Measurements from ENCODE around the gene PYDC1. TPM values are rescaled to one million over a fixed set of nuclear protein-coding genes. Genes with fewer than 3 reads are reported as not detected.

Gene PYDC1
- polyA plus RNA-seq, 2 of the 4 experiments (the other 2 are of a cell fraction): not detected

GRCh38 chr16:31189412-31189778 lies 27.5 kb downstream of the PYDC1 start (continued):
- TF ChIP-seq E2F6 (IDR thresholded peaks at IDR 0.05; ENCODE audit: borderline replicate concordance, low read depth): no peak
- TF ChIP-seq RAD21 (conservative IDR thresholded peaks at IDR 0.05 in 1 of 2, IDR thresholded peaks at IDR 0.05 in 1 of 2): no peak
- TF ChIP-seq ESRRA (IDR thresholded peaks at IDR 0.05; ENCODE audit: borderline replicate concordance, low read length): no peak
- TF ChIP-seq MAFK (IDR thresholded peaks at IDR 0.05; ENCODE audit: partially characterized antibody): no peak
- no peak for TF ChIP-seq ZNF302 (CRISPR knock-in tag; IDR thresholded peaks at IDR 0.05)
- TF ChIP-seq HOXB5 (CRISPR knock-in tag; IDR thresholded peaks at IDR 0.05): no peak
- TF ChIP-seq CHD2 (IDR thresholded peaks at IDR 0.05; ENCODE audit: low read length, partially characterized antibody): no peak
- peak; percentile 55 for TF ChIP-seq FOSB (CRISPR knock-in tag; IDR thresholded peaks at IDR 0.05)
- no peak for TF ChIP-seq ATOH8 (CRISPR knock-in tag; IDR thresholded peaks at IDR 0.05; ENCODE audit: low read depth)
- TF ChIP-seq FOSL2 (IDR thresholded peaks at IDR 0.05): no peak
- TF ChIP-seq FOSL2 (CRISPR knock-in tag; IDR thresholded peaks at IDR 0.05): no peak
- no peak for TF ChIP-seq MAX (IDR thresholded peaks at IDR 0.05)
- TF ChIP-seq EHF (CRISPR knock-in tag; IDR thresholded peaks at IDR 0.05): no peak

- whole genome bisulfite sequencing (ENCODE audit: missing lambda C conversion rate): 92% methylated on average over 3 of the region's 3 CpGs
- FAIRE-seq: no peak
- TF ChIP-seq FOSB (CRISPR knock-in tag; IDR thresholded peaks at IDR 0.05) (peak; percentile 43; the same call in 1 of the 2 replicates), REST (IDR thresholded peaks at IDR 0.05) (peak; percentile 22; the same call in 1 of the 2 replicates), HOXB13 (CRISPR knock-in tag; IDR thresholded peaks at IDR 0.05; ENCODE audit: low read depth) (no peak), TFCP2L1 (CRISPR knock-in tag; IDR thresholded peaks at IDR 0.05) (peak; percentile 81; the same call in 1 of the 2 replicates)
- ATAC-seq: no peak
- Histone ChIP-seq H3K9me3 (no peaks in the 10 kb centered on the region), H3K27ac (no peak overlapping the region), H3K4me3 (no peak overlapping the region), H3K4me2 (no peak overlapping the region), H3K4me1 (peaks cover 8% of the 10 kb centered on the region; the same call in 2 of the 3 replicates)
- ChIA-PET CTCF (interaction anchor here (0.9 to 2.2 kb wide), 3 partner anchors 10 to 254 kb away, joined by 4 to 8 read pairs (median 8); partner anchors contain the start of genes PYCARD and ZNF843), POLR2A (interaction anchor here (1.7 to 2.1 kb wide), 2 partner anchors 9 to 13 kb away, joined by 5 to 17 read pairs; partner anchors contain the start of genes FUS and PYCARD)
- DNase-seq (ENCODE audit: low read depth in 1 of 2, low spot score in 1 of 2): no peak
Measured at GRCh38 chr16:31188450-31189411, 28.2 kb downstream of the PYDC1 start.

- ChIA-PET CTCF (interaction anchor here (0.6 to 0.9 kb wide), 4 partner anchors 13 to 255 kb away, joined by 3 to 4 read pairs (median 3); partner anchors contain the start of gene ZNF843), POLR2A (no interaction called here)
- WGBS (ENCODE audit: missing lambda C conversion rate): 90% methylated on average over 8 of the region's 8 CpGs
- no peak overlapping the region for H3K4me2 ChIP-seq
- TF ChIP-seq MYC (IDR thresholded peaks at IDR 0.05; ENCODE audit: borderline replicate concordance, low read length) (no peak), MAX (IDR thresholded peaks at IDR 0.05) (no peak), POLR2AphosphoS2 (conservative IDR thresholded peaks at IDR 0.05; ENCODE audit: low read length) (no peak; the same call in 1 of the 2 replicates), JUN (IDR thresholded peaks at IDR 0.05) (no peak)
- H3K4me1 ChIP-seq: peaks cover 18% of the 10 kb centered on the region
- H3K27ac ChIP-seq: no peak overlapping the region
- no peak for FAIRE-seq
- H3K9me3 ChIP-seq: no peaks in the 10 kb centered on the region
- H3K4me3 ChIP-seq: no peak overlapping the region
- no peak for DNase-seq (ENCODE audit: low read depth in 1 of 2, low spot score in 1 of 2)
- no peak for ATAC-seq
Measured at GRCh38 chr16:31187808-31188189, 29.1 kb downstream of the PYDC1 start.
